A673 (cell line): ENCODE data around the gene CDYL2. TPM values are rescaled to one million over a fixed set of nuclear protein-coding genes. Genes with fewer than 3 reads are reported as not detected.

Experiments
- BruUV-seq: library from RNA; stranded (reverse); fragments of 400-500 nt; replicated peaks from 2 replicates; lab custom pipeline; 2021; lab: Mats Ljungman, UMichigan
- CTCF ChIA-PET: fragments of 300-600 bp; sonication (Branson Sonifier 250); formaldehyde crosslinking; loops from one replicate; lab custom pipeline; 2022; ENCODE audit warnings: antibody characterized with exemption; lab: Charles Lee
- POLR2A ChIA-PET: fragments of 300-600 bp; sonication (Branson Sonifier 250); formaldehyde crosslinking; loops from one replicate; lab custom pipeline; 2022; ENCODE audit warnings: antibody characterized with exemption; ENCODE audit not compliant: low non-redundant PET; lab: Charles Lee
- DNase-seq: peaks from one replicate; pipeline ENCODE4 v3.0.0-alpha.2; 2015; ENCODE audit warnings: low spot score
- H3K27ac ChIP-seq: fragments of 200-600 bp; sonication (generic); 2 replicates; pipeline ENCODE4 v1.5.1; 2016; ENCODE audit warnings: mixed run types, low read depth, mild to moderate bottlenecking, mixed read lengths, antibody characterized with exemption, low read length; ENCODE audit not compliant: poor library complexity, severe bottlenecking
- H3K27me3 ChIP-seq: fragments of 200-600 bp; sonication (generic); replicated peaks from 2 replicates; pipeline ENCODE4 v1.6.1; 2017; ENCODE audit warnings: mixed run types, low read depth, mild to moderate bottlenecking, mixed read lengths, antibody characterized with exemption, low read length; ENCODE audit not compliant: insufficient read depth, poor library complexity
- H3K36me3 ChIP-seq: fragments of 200-600 bp; sonication (generic); 2 replicates; pipeline ENCODE4 v1.6.1; 2016; ENCODE audit warnings: mixed run types, mild to moderate bottlenecking, mixed read lengths, antibody characterized with exemption, low read length; ENCODE audit not compliant: insufficient read depth, poor library complexity, severe bottlenecking
- H3K4me1 ChIP-seq: fragments of 200-600 bp; sonication (generic); 2 replicates; pipeline ENCODE4 v1.6.1; 2017; ENCODE audit warnings: mixed run types, mild to moderate bottlenecking, mixed read lengths, antibody characterized with exemption, low read length; ENCODE audit not compliant: insufficient read depth, poor library complexity, severe bottlenecking
- H3K4me3 ChIP-seq: fragments of 200-600 bp; sonication (generic); 2 replicates; pipeline ENCODE4 v1.5.1; 2016; ENCODE audit warnings: low read depth, mixed run types, mild to moderate bottlenecking, mixed read lengths, low read length; ENCODE audit not compliant: poor library complexity, severe bottlenecking
- H3K9me3 ChIP-seq: fragments of 200-600 bp; sonication (generic); 2 replicates; pipeline ENCODE4 v1.6.1; 2016; ENCODE audit warnings: mixed run types, low read depth, mild to moderate bottlenecking, mixed read lengths, antibody characterized with exemption, low read length; ENCODE audit not compliant: poor library complexity, severe bottlenecking
- CTCF ChIP-seq: fragments of 300-800, 200-600 bp; sonication (generic); conservative IDR thresholded peaks from 2 replicates; pipeline ENCODE4 v1.5.1; 2017; ENCODE audit warnings: low read depth, mild to moderate bottlenecking, antibody characterized with exemption, low read length, moderate library complexity, mixed read lengths
- EZH2 ChIP-seq: fragments of 200-600 bp; sonication (generic); IDR thresholded peaks from 2 replicates; pipeline ENCODE4 v1.6.1; 2017; ENCODE audit warnings: borderline replicate concordance, low read depth, mild to moderate bottlenecking, mixed read lengths, antibody characterized with exemption, low read length; ENCODE audit not compliant: poor library complexity, severe bottlenecking
- intact Hi-C: fragments of 100-400 bp; cut with micrococcal nuclease; formaldehyde crosslinking; loops from one replicate; pipeline ENCODE4 v1.10.0; 2022; ENCODE audit not compliant: unreplicated experiment
- total RNA-seq: library from RNA; stranded (reverse); gene quantifications from 2 replicates; pipeline ENCODE4 v1.2.3, GENCODE V29; 2021

The CDYL2 gene
- total RNA-seq, 1 experiment from 2014 or later, result 0.64 TPM

- no peak overlapping the region for H3K4me3 ChIP-seq
- no peaks in the 10 kb centered on the region for H3K36me3 ChIP-seq
- no peak for TF ChIP-seq EZH2
- TF ChIP-seq CTCF, result no peak
- H3K4me1 ChIP-seq, result no peaks in the 10 kb centered on the region
- H3K27me3 ChIP-seq, result no peaks in the 10 kb centered on the region
- intact Hi-C loops, result no loop called here
- CTCF ChIA-PET, result no interaction called here
- H3K27ac ChIP-seq, result no peak overlapping the region
- no peak for DNase-seq
- no peaks in the 10 kb centered on the region for H3K9me3 ChIP-seq
- no TSS peak for BruUV-seq
- POLR2A ChIA-PET, result no interaction called here
Observed at GRCh38 chr16:80693553-80693952, 110.8 kb downstream of the CDYL2 start.

DNA sequence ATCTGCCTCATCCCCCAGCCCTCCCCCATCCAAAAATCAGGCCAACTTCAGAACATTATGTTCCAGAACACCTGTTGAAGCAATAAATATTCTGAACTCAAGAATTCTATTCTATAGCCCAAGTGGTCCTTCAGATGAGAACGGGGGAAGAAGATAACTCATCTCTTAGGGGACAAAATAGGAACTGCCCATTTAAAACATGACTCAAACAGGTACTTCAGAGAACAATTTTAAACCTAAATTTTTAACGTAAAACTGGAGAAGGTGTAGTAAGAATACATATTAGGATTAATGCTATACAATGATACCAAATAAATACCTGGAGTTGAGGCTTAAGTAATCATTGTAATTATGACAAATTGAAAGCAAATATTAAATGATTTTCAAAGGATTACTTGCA is 112.1 kb downstream of the CDYL2 start:
- DNase-seq, result no peak
- Histone ChIP-seq H3K36me3 (no peaks in the 10 kb centered on the region), H3K4me1 (no peaks in the 10 kb centered on the region), H3K27ac (no peak overlapping the region), H3K4me3 (no peak overlapping the region), H3K9me3 (no peaks in the 10 kb centered on the region), H3K27me3 (no peaks in the 10 kb centered on the region)
- POLR2A ChIA-PET, result no interaction called here
- no TSS peak for BruUV-seq
- TF ChIP-seq EZH2 (no peak), CTCF (no peak)
- intact Hi-C loops, result no loop called here
- CTCF ChIA-PET, result no interaction called here

DNA sequence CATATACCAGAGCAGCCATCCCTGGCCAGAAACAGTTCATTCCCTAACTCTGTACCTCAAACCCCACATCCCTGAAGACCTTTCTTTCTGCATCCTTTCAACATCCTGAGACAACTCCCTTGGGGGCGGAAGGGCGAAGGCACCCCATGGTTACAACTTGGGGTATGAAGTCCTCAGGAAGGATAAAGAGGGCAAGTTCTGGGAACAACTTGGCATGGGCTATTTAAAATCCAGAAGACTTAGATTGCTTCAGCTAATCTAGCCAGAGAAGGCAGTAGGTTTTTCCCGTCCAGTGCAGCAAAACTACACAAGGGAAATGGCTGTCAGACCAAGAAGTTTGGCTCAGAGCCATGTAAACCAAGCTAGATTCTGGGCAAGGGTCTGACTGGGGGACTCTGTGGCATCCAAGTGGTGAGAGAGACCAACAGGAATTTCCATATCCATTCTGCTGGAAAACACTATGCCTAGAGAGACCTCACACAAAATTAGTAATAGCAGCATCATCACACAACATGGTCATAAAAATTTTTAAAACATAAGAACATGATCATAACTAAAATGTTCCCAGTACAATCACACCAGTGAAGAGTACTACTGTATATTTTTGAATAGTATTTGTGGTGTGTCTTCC is 113.2 kb downstream of the CDYL2 start:
- POLR2A ChIA-PET, result no interaction called here

More for the DNA sequence above, 113.2 kb downstream of the CDYL2 start:
- H3K4me1 ChIP-seq, result no peaks in the 10 kb centered on the region
- H3K27me3 ChIP-seq, result no peaks in the 10 kb centered on the region
- no peak for DNase-seq
- CTCF ChIA-PET, result no interaction called here
- intact Hi-C loops, result no loop called here
- no peak for TF ChIP-seq EZH2
- TF ChIP-seq CTCF, result no peak
- no TSS peak for BruUV-seq
- H3K9me3 ChIP-seq, result no peaks in the 10 kb centered on the region
- H3K27ac ChIP-seq, result no peak overlapping the region
- no peak overlapping the region for H3K4me3 ChIP-seq
- no peaks in the 10 kb centered on the region for H3K36me3 ChIP-seq
